Occipital lobe (tissue), 2 donors: ENCODE results near the gene LTBR. TPM values are rescaled to one million over a fixed set of nuclear protein-coding genes. Genes with fewer than 3 reads are reported as not detected.

Experiments used
- DNase-seq: peaks from one replicate; lab custom pipeline; 2025; lab: John Stamatoyannopoulos, UW
- total RNA-seq: library from RNA; depleted of rRNA; stranded (reverse); fragments of >200 nt; gene quantifications from one replicate; pipeline ENCODE4 v1.2.3, GENCODE V29; 2014

The LTBR gene
- total RNA-seq, 1 donor from 2014 or later = 1.9 TPM

GRCh38 chr12:6382371-6382770 lies 1.6 kb upstream of the LTBR start:
- no peak for DNase-seq

GRCh38 chr12:6382982-6383381 lies 980 bp upstream of the LTBR start:
- no peak for DNase-seq

- DNase-seq = no peak
Measured at GRCh38 chr12:6384499-6385436, 806 bp downstream of the LTBR start.

GRCh38 chr12:6386038-6386437 lies 2.1 kb downstream of the LTBR start:
- no peak for DNase-seq

GRCh38 chr12:6386491-6386890 lies 2.5 kb downstream of the LTBR start:
- no peak for DNase-seq

- DNase-seq = no peak
Measured at GRCh38 chr12:6387541-6387940, 3.6 kb downstream of the LTBR start.

GRCh38 chr12:6390084-6390799 lies 6.3 kb downstream of the LTBR start:
- no peak for DNase-seq

GRCh38 chr12:6391013-6391412 lies 7.1 kb downstream of the LTBR start:
- DNase-seq = no peak

- no peak for DNase-seq
Measured at GRCh38 chr12:6392504-6392903, 8.5 kb downstream of the LTBR start.

GRCh38 chr12:6393109-6393508 lies 9.1 kb downstream of the LTBR start:
- no peak for DNase-seq

GRCh38 chr12:6394398-6394797 lies 10.4 kb downstream of the LTBR start:
- no peak for DNase-seq

- no peak for DNase-seq
Measured at GRCh38 chr12:6396031-6396430, 12.1 kb downstream of the LTBR start.

GRCh38 chr12:6399884-6400644 lies 16.1 kb downstream of the LTBR start:
- DNase-seq = no peak

GRCh38 chr12:6404390-6404789 lies 20.4 kb downstream of the LTBR start:
- DNase-seq = no peak

GRCh38 chr12:6405963-6406362 lies 22.0 kb downstream of the LTBR start:
- DNase-seq = no peak

GRCh38 chr12:6407236-6407954 lies 23.4 kb downstream of the LTBR start:
- no peak for DNase-seq

GRCh38 chr12:6416596-6416995 lies 32.6 kb downstream of the LTBR start:
- no peak for DNase-seq

GRCh38 chr12:6418796-6419195 lies 34.8 kb downstream of the LTBR start:
- no peak for DNase-seq

- DNase-seq = no peak
Measured at GRCh38 chr12:6420364-6420763, 36.4 kb downstream of the LTBR start.

GRCh38 chr12:6423267-6424007 lies 39.5 kb downstream of the LTBR start:
- DNase-seq = peak; percentile 39

- no peak for DNase-seq
Measured at GRCh38 chr12:6424008-6424347, 40.0 kb downstream of the LTBR start.
